HepG2 (cell line): ENCODE results near the gene BCL2L1. TPM values are rescaled to one million over a fixed set of nuclear protein-coding genes. Genes with fewer than 3 reads are reported as not detected.

Experiments
- KAT8 ChIP-seq: IDR thresholded peaks from 2 replicates; pipeline ENCODE4 v1.6.1; 2016; ENCODE audit warnings: missing genetic modification reagents, missing compliant biosample characterization
- NFKBIZ ChIP-seq: IDR thresholded peaks from 2 replicates; pipeline ENCODE4 v1.6.1; 2018; ENCODE audit warnings: missing genetic modification reagents, missing compliant biosample characterization
- RFX1 ChIP-seq: fragments of 450-650 bp; IDR thresholded peaks from 2 replicates; pipeline ENCODE4 v1.6.1; 2017
- ZNF326 ChIP-seq: sonication (generic); formaldehyde crosslinking; IDR thresholded peaks from 2 replicates; pipeline ENCODE4 v1.4.0; 2020; ENCODE audit warnings: missing genetic modification reagents, borderline replicate concordance
- ZNF572 ChIP-seq: sonication (generic); formaldehyde crosslinking; IDR thresholded peaks from 2 replicates; pipeline ENCODE4 v1.5.1; 2020; ENCODE audit warnings: mild to moderate bottlenecking, missing genetic modification reagents
- polyA plus RNA-seq, 8 experiments: library from polyadenylated mRNA; depleted of rRNA in 3 of 8; stranded (reverse) in 7 of 8; unstranded in 1 of 8; fragments of >200 nt; fragmentation: Illumina TruSeq in 4 of 8; extraction: Trizol in 4 of 8; gene quantifications; 2 replicates each; pipeline versions ENCODE4 v1.2.1 to v1.2.3, GENCODE V29; 2011 to 2016; ENCODE audit warnings: low read depth in 4 of 8, missing spikeins in 1 of 8, mixed read lengths in 1 of 8; ENCODE audit not compliant: insufficient read depth in 1 of 8
- total RNA-seq, 5 experiments: library from RNA; depleted of rRNA; stranded (reverse); fragments of >200 nt; fragmentation: Illumina TruSeq; extraction: Trizol; gene quantifications; 2 replicates each; pipeline ENCODE4 v1.2.3, GENCODE V29; 2016; ENCODE audit warnings: low read depth in 1 of 5
- TF ChIP-seq, protein P1 (sequence below): sonication (generic); formaldehyde crosslinking; IDR thresholded peaks from 2 replicates; pipeline ENCODE4 v1.4.0; 2020; ENCODE audit warnings: mild to moderate bottlenecking, missing genetic modification reagents
- TF ChIP-seq, protein P2 (sequence below): sonication (generic); formaldehyde crosslinking; conservative IDR thresholded peaks from 2 replicates; pipeline ENCODE4 v1.4.0; 2020; ENCODE audit warnings: mild to moderate bottlenecking, missing genetic modification reagents, moderate library complexity
- TF ChIP-seq, protein P3 (sequence below): IDR thresholded peaks from 2 replicates; pipeline ENCODE4 v1.6.1; 2016; ENCODE audit warnings: missing compliant biosample characterization, missing genetic modification reagents, borderline replicate concordance
- TF ChIP-seq, protein P4 (sequence below): sonication (generic); formaldehyde crosslinking; IDR thresholded peaks from 2 replicates; pipeline ENCODE4 v1.4.0; 2020; ENCODE audit warnings: low read depth, mild to moderate bottlenecking, missing genetic modification reagents
- TF ChIP-seq, protein P5 (sequence below): sonication (generic); formaldehyde crosslinking; IDR thresholded peaks from 2 replicates; pipeline ENCODE4 v1.8.0; 2022; ENCODE audit warnings: mild to moderate bottlenecking, missing genetic modification reagents, borderline replicate concordance

BCL2L1 gene
- total and polyA plus RNA-seq, 2 of the 13 experiments (the other 11 are each of a cell fraction or from before 2014, with no cell fraction given): 164 to 258 TPM

DNA sequence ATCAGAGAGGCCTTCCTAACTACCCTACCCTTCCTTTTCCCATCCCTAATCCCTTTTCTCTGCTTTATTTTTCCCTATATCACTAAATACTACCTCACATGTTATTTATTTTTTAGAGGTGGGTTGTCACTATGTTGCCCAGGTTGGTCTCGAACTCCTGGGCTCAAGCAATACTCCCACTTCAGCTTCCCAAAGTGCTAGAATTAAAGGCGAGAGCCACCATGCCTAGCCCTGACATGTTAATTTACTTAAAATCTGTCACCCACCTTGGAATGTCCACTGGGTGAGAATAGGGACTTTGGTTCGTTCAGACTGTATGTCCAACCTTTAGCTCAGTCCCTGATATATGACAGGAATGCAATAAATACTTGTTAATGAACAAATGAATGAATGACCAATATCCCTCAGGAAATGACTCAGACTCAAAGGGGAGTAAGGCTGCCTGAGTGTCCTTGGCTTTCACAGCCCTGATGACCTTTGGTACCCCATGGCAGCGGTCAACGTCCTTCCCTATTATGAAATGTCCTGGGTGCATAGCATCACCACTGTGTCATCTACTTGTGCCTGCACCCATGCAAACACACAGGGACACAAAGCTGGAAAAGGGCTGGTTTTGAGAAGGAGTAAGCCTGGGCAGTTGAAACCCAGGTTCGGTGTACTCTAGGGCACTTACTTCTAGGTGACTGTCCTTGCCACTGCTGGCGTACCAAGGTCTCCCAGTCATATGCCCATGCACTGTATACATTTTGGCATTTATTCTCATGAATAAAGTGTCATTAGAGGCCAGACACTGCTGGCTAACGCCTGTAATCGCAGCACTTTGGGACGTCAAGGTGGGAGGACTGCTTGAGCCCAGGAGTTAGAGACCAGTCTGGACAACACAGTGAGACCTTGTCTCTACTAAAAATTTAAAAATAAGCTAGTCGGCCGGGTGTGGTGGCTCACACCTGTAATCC, 26.5 kb downstream of the BCL2L1 start (continued):
- TF ChIP-seq, protein P1, sequence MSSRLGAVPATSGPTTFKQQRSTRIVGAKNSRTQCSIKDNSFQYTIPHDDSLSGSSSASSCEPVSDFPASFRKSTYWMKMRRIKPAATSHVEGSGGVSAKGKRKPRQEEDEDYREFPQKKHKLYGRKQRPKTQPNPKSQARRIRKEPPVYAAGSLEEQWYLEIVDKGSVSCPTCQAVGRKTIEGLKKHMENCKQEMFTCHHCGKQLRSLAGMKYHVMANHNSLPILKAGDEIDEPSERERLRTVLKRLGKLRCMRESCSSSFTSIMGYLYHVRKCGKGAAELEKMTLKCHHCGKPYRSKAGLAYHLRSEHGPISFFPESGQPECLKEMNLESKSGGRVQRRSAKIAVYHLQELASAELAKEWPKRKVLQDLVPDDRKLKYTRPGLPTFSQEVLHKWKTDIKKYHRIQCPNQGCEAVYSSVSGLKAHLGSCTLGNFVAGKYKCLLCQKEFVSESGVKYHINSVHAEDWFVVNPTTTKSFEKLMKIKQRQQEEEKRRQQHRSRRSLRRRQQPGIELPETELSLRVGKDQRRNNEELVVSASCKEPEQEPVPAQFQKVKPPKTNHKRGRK (CRISPR knock-in tag): 0 out of 2 replicates have a peak, but pooled peaks have one; percentile 79
- TF ChIP-seq, protein P2, sequence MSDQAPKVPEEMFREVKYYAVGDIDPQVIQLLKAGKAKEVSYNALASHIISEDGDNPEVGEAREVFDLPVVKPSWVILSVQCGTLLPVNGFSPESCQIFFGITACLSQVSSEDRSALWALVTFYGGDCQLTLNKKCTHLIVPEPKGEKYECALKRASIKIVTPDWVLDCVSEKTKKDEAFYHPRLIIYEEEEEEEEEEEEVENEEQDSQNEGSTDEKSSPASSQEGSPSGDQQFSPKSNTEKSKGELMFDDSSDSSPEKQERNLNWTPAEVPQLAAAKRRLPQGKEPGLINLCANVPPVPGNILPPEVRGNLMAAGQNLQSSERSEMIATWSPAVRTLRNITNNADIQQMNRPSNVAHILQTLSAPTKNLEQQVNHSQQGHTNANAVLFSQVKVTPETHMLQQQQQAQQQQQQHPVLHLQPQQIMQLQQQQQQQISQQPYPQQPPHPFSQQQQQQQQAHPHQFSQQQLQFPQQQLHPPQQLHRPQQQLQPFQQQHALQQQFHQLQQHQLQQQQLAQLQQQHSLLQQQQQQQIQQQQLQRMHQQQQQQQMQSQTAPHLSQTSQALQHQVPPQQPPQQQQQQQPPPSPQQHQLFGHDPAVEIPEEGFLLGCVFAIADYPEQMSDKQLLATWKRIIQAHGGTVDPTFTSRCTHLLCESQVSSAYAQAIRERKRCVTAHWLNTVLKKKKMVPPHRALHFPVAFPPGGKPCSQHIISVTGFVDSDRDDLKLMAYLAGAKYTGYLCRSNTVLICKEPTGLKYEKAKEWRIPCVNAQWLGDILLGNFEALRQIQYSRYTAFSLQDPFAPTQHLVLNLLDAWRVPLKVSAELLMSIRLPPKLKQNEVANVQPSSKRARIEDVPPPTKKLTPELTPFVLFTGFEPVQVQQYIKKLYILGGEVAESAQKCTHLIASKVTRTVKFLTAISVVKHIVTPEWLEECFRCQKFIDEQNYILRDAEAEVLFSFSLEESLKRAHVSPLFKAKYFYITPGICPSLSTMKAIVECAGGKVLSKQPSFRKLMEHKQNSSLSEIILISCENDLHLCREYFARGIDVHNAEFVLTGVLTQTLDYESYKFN: peak; percentile 99
- TF ChIP-seq ZNF572: 0 out of 2 replicates have a peak, but pooled peaks have one; percentile 75
- TF ChIP-seq KAT8: peak; percentile 93
- TF ChIP-seq NFKBIZ (CRISPR knock-in tag): peak; percentile 99
- no peak for TF ChIP-seq ZNF326 (CRISPR knock-in tag)
- TF ChIP-seq RFX1: no peak
- TF ChIP-seq, protein P3, sequence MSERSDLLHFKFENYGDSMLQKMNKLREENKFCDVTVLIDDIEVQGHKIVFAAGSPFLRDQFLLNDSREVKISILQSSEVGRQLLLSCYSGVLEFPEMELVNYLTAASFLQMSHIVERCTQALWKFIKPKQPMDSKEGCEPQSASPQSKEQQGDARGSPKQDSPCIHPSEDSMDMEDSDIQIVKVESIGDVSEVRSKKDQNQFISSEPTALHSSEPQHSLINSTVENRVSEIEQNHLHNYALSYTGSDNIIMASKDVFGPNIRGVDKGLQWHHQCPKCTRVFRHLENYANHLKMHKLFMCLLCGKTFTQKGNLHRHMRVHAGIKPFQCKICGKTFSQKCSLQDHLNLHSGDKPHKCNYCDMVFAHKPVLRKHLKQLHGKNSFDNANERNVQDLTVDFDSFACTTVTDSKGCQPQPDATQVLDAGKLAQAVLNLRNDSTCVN (CRISPR knock-in tag): peak; percentile 89
- TF ChIP-seq, protein P4, sequence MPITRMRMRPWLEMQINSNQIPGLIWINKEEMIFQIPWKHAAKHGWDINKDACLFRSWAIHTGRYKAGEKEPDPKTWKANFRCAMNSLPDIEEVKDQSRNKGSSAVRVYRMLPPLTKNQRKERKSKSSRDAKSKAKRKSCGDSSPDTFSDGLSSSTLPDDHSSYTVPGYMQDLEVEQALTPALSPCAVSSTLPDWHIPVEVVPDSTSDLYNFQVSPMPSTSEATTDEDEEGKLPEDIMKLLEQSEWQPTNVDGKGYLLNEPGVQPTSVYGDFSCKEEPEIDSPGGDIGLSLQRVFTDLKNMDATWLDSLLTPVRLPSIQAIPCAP (CRISPR knock-in tag): peak; percentile 31; the same call in 1 of the 2 replicates
- TF ChIP-seq, protein P5, sequence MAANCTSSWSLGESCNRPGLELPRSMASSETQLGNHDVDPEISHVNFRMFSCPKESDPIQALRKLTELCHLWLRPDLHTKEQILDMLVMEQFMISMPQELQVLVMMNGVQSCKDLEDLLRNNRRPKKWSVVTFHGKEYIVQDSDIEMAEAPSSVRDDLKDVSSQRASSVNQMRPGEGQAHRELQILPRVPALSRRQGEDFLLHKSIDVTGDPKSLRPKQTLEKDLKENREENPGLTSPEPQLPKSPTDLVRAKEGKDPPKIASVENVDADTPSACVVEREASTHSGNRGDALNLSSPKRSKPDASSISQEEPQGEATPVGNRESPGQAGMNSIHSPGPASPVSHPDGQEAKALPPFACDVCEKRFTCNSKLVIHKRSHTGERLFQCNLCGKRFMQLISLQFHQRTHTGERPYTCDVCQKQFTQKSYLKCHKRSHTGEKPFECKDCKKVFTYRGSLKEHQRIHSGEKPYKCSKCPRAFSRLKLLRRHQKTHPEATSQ (CRISPR knock-in tag): peak; percentile 58; the same call in 1 of the 2 replicates
